ENCODE data around the gene ARG2. TPM values are rescaled to one million over a fixed set of nuclear protein-coding genes. Genes with fewer than 3 reads are reported as not detected.

Gene ARG2
- total and polyA plus RNA-seq, 2 experiments from 2014 or later = 11.0 to 12.9 TPM

GRCh38 chr14:67577181-67577808 is 42.4 kb upstream of the ARG2 start:
- H3K27ac ChIP-seq = no peak overlapping the region
- TF ChIP-seq, protein P1, sequence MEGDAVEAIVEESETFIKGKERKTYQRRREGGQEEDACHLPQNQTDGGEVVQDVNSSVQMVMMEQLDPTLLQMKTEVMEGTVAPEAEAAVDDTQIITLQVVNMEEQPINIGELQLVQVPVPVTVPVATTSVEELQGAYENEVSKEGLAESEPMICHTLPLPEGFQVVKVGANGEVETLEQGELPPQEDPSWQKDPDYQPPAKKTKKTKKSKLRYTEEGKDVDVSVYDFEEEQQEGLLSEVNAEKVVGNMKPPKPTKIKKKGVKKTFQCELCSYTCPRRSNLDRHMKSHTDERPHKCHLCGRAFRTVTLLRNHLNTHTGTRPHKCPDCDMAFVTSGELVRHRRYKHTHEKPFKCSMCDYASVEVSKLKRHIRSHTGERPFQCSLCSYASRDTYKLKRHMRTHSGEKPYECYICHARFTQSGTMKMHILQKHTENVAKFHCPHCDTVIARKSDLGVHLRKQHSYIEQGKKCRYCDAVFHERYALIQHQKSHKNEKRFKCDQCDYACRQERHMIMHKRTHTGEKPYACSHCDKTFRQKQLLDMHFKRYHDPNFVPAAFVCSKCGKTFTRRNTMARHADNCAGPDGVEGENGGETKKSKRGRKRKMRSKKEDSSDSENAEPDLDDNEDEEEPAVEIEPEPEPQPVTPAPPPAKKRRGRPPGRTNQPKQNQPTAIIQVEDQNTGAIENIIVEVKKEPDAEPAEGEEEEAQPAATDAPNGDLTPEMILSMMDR (IDR thresholded peaks at IDR 0.05; ENCODE audit: low read depth, low read length) = no peak
- DNase-seq (ENCODE audit: low read depth in 1 of 2, low spot score in 1 of 2) = no peak

DNA sequence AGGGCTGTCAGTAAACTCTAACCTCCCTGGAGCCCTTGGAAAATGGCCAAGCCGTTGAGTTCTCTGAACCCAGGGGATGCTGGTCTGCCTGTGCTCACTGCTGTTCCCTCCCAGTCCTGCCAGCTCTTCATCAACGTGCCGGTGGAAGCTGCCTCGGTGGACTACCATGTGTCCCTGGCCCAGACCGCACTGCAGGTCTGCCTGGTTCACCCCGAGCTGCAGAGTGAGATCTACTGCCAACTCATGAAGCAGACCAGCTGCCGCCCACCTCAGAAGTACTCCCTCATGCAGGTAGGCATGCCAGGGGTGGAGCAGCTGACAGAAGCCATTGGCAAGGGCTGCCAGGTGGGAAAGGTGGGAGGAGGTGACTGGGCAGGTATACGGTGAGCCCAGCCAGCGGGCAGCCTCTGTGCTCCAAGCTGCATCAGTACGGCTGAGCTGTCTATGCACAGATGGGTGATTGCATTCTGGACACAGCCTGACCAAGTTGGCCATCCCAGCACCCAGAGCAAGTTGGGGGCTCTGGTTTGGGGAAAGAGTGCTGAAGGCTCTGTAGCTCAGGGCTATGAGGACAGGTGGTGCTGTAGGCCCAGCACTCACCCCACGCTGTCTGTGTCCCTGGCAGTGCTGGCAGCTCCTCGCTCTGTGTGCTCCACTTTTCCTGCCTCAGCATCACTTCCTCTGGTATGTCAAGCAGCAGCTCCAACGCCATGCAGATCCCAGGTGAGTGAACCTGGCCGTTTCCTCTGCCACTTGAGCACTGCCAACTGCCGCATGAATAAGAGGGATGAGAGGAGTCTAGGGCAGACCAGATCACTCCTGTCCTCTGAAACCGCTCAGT is 41.6 kb upstream of the ARG2 start:
- no peak overlapping the region for H3K27ac ChIP-seq
- no peak overlapping the region for H3K4me3 ChIP-seq
- H3K9me3 ChIP-seq (ENCODE audit: low read depth) = no peaks in the 10 kb centered on the region
- no peaks in the 10 kb centered on the region for H3K27me3 ChIP-seq
- H3K36me3 ChIP-seq = peaks cover 14% of the 10 kb centered on the region
- no peaks in the 10 kb centered on the region for H3K4me1 ChIP-seq (ENCODE audit: low read depth)
- DNase-seq (ENCODE audit: low read depth in 1 of 2, low spot score in 1 of 2) = no peak
- TF ChIP-seq, protein P1 (IDR thresholded peaks at IDR 0.05; ENCODE audit: low read depth, low read length) = no peak

More at GRCh38 chr14:67577181-67577808, 42.4 kb upstream of the ARG2 start:
- no peaks in the 10 kb centered on the region for H3K9me3 ChIP-seq (ENCODE audit: low read depth)
- H3K4me3 ChIP-seq = no peak overlapping the region
- no peaks in the 10 kb centered on the region for H3K27me3 ChIP-seq
- no peaks in the 10 kb centered on the region for H3K4me1 ChIP-seq (ENCODE audit: low read depth)
- peaks cover 14% of the 10 kb centered on the region for H3K36me3 ChIP-seq

DNA sequence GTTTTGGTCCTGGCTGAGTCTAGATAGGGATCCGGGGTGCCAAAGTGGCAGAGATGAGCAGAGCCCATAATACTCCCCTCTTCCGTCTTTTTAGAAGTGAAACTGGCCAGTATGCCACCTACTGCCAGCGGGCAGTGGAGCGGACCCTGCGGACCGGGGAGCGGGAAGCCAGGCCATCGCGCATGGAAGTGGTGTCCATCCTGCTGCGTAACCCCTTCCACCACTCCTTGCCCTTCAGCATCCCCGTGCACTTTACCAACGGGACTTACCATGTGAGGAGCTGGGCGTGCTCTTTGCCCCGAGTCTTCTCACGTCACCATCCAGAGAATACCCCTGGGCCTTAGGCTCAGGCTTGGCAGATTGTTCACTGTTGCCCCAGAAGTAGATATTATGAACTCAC is 40.7 kb upstream of the ARG2 start:
- TF ChIP-seq, protein P1 (IDR thresholded peaks at IDR 0.05; ENCODE audit: low read depth, low read length) = no peak
- Histone ChIP-seq H3K27me3 (no peaks in the 10 kb centered on the region), H3K4me1 (ENCODE audit: low read depth) (no peaks in the 10 kb centered on the region), H3K4me3 (no peak overlapping the region), H3K9me3 (ENCODE audit: low read depth) (no peaks in the 10 kb centered on the region), H3K36me3 (peaks cover 18% of the 10 kb centered on the region), H3K27ac (no peak overlapping the region)
- no peak for DNase-seq (ENCODE audit: low read depth in 1 of 2, low spot score in 1 of 2)

DNA sequence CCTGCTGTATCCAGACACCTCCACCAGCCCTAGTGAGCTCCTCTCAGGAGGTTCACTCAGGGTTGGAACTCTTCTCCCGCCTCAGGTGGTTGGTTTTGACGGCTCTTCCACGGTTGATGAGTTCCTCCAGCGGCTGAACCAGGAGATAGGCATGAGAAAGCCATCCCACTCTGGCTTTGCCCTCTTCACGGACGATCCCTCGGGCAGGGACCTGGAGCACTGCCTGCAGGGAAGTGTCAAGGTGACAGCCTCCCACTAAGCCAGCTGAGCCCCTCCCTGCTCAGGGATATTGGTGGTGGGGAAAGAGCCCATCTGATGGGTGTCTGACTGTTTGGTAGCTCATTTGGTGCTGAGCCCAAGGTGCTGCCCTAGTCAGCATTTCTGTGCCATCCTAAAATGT is 40.1 kb upstream of the ARG2 start:
- H3K9me3 ChIP-seq (ENCODE audit: low read depth) = no peaks in the 10 kb centered on the region
- TF ChIP-seq, protein P1 (IDR thresholded peaks at IDR 0.05; ENCODE audit: low read depth, low read length) = no peak
- no peak overlapping the region for H3K27ac ChIP-seq
- H3K4me3 ChIP-seq = no peak overlapping the region
- no peaks in the 10 kb centered on the region for H3K27me3 ChIP-seq
- no peaks in the 10 kb centered on the region for H3K4me1 ChIP-seq (ENCODE audit: low read depth)
- H3K36me3 ChIP-seq = peaks cover 18% of the 10 kb centered on the region
- no peak for DNase-seq (ENCODE audit: low read depth in 1 of 2, low spot score in 1 of 2)

- H3K4me1 ChIP-seq (ENCODE audit: low read depth) = no peaks in the 10 kb centered on the region
- no peak for DNase-seq (ENCODE audit: low read depth in 1 of 2, low spot score in 1 of 2)
- TF ChIP-seq, protein P1 (IDR thresholded peaks at IDR 0.05; ENCODE audit: low read depth, low read length) = no peak
Measured at GRCh38 chr14:67580336-67581171, 39.2 kb upstream of the ARG2 start.

More at GRCh38 chr14:67580336-67581171, 39.2 kb upstream of the ARG2 start:
- Histone ChIP-seq H3K27ac (no peak overlapping the region), H3K36me3 (peaks cover 17% of the 10 kb centered on the region), H3K27me3 (no peaks in the 10 kb centered on the region), H3K9me3 (ENCODE audit: low read depth) (no peaks in the 10 kb centered on the region), H3K4me3 (no peak overlapping the region)
